DND-41 (cell line): ENCODE results near the gene SSTR4.

ENCODE experiments used
- ATAC-seq: fragments of 200-7000 bp; cut with Tn5 transposase; 3 replicates; pipeline ENCODE4 v1.9.1; 2021; ENCODE audit warnings: low read depth; ENCODE audit not compliant: insufficient read depth
- DNase-seq: peaks from one replicate; pipeline ENCODE4 v3.0.0-alpha.2; 2020
- H2AFZ ChIP-seq: 2 replicates; pipeline ENCODE4 v1.6.0; 2012; ENCODE audit warnings: low read depth, low read length
- H3K27ac ChIP-seq: 2 replicates; pipeline ENCODE4 v1.5.1; 2012; ENCODE audit warnings: low read length, inconsistent platforms
- H3K27me3 ChIP-seq: fragments of 200-600 bp; sonication (generic); 2 replicates; pipeline ENCODE4 v1.6.0; 2012; ENCODE audit warnings: low read length, mild to moderate bottlenecking, inconsistent platforms; ENCODE audit not compliant: insufficient read depth, poor library complexity
- H3K36me3 ChIP-seq: 2 replicates; pipeline ENCODE4 v1.5.1; 2012; ENCODE audit warnings: low read length, inconsistent platforms; ENCODE audit not compliant: insufficient read depth
- H3K4me1 ChIP-seq: 2 replicates; pipeline ENCODE4 v1.5.1; 2012; ENCODE audit warnings: mild to moderate bottlenecking, low read length; ENCODE audit not compliant: insufficient read depth
- H3K4me2 ChIP-seq: 2 replicates; pipeline ENCODE4 v1.6.0; 2012; ENCODE audit warnings: mild to moderate bottlenecking, moderate library complexity, low read length, inconsistent platforms; ENCODE audit not compliant: insufficient read depth
- H3K4me3 ChIP-seq, 2 experiments: fragments of 200-600 bp in 1 of 2; shearing (Covaris generic) in 1 of 2; 2 replicates each; pipeline ENCODE4 v1.5.1; 2012 to 2016; ENCODE audit warnings: inconsistent platforms in 2 of 2, low read length in 2 of 2, mild to moderate bottlenecking in 2 of 2, low read depth in 1 of 2, moderate library complexity in 1 of 2
- H3K79me2 ChIP-seq: 2 replicates; pipeline ENCODE4 v1.6.0; 2012; ENCODE audit warnings: low read length, inconsistent platforms; ENCODE audit not compliant: insufficient read depth
- H3K9ac ChIP-seq: 2 replicates; pipeline ENCODE4 v1.6.0; 2012; ENCODE audit warnings: low read depth, mild to moderate bottlenecking, inconsistent platforms, low read length, moderate library complexity
- H3K9me3 ChIP-seq: 2 replicates; pipeline ENCODE4 v1.5.1; 2012; ENCODE audit warnings: low read length, moderate library complexity, mild to moderate bottlenecking, inconsistent platforms; ENCODE audit not compliant: insufficient read depth, severe bottlenecking
- H4K20me1 ChIP-seq: 2 replicates; pipeline ENCODE4 v1.6.0; 2012; ENCODE audit warnings: low read length; ENCODE audit not compliant: insufficient read depth
- CTCF ChIP-seq: IDR thresholded peaks from 2 replicates; pipeline ENCODE4 v1.5.1; 2012; ENCODE audit warnings: borderline replicate concordance, low read length, moderate library complexity, mild to moderate bottlenecking; ENCODE audit not compliant: poor library complexity, severe bottlenecking; ENCODE audit errors: extremely low read depth
- EZH2 ChIP-seq: IDR thresholded peaks from 3 replicates; pipeline ENCODE4 v1.6.1; 2012; ENCODE audit warnings: borderline replicate concordance, low read depth, mild to moderate bottlenecking, moderate library complexity, low read length, inconsistent platforms; ENCODE audit not compliant: severe bottlenecking

The SSTR4 gene

GRCh38 chr20:23079926-23080325 is 44.8 kb downstream of the SSTR4 start:
- Histone ChIP-seq H3K27me3 (no peaks in the 10 kb centered on the region), H3K9ac (no peak overlapping the region), H3K36me3 (no peaks in the 10 kb centered on the region), H3K27ac (no peak overlapping the region), H3K4me2 (no peak overlapping the region), H3K79me2 (no peaks in the 10 kb centered on the region), H4K20me1 (no peaks in the 10 kb centered on the region), H3K4me1 (peaks cover 10% of the 10 kb centered on the region), H2AFZ (no peak overlapping the region), H3K4me3 (no peak overlapping the region), H3K9me3 (no peaks in the 10 kb centered on the region)
- ATAC-seq (no peak), DNase-seq (no peak)
- TF ChIP-seq CTCF (no peak), EZH2 (no peak)

GRCh38 chr20:23080521-23080920 is 45.4 kb downstream of the SSTR4 start:
- H3K4me3 ChIP-seq = no peak overlapping the region
- peaks cover 10% of the 10 kb centered on the region for H3K4me1 ChIP-seq
- no peaks in the 10 kb centered on the region for H3K9me3 ChIP-seq
- TF ChIP-seq CTCF (no peak), EZH2 (no peak)
- H3K27me3 ChIP-seq = no peaks in the 10 kb centered on the region
- H4K20me1 ChIP-seq = no peaks in the 10 kb centered on the region
- no peak overlapping the region for H3K9ac ChIP-seq
- no peaks in the 10 kb centered on the region for H3K36me3 ChIP-seq
- H2AFZ ChIP-seq = no peak overlapping the region
- no peak overlapping the region for H3K27ac ChIP-seq
- H3K79me2 ChIP-seq = no peaks in the 10 kb centered on the region
- no peak overlapping the region for H3K4me2 ChIP-seq
- DNase-seq (no peak), ATAC-seq (no peak)

- no peak for ATAC-seq
- no peaks in the 10 kb centered on the region for H3K9me3 ChIP-seq
Observed at GRCh38 chr20:23081263-23081819, 46.2 kb downstream of the SSTR4 start.

More at GRCh38 chr20:23081263-23081819, 46.2 kb downstream of the SSTR4 start:
- H3K9ac ChIP-seq = no peak overlapping the region
- peaks cover 10% of the 10 kb centered on the region for H3K4me1 ChIP-seq
- TF ChIP-seq EZH2 (no peak), CTCF (no peak)
- H3K4me3 ChIP-seq = no peak overlapping the region
- H2AFZ ChIP-seq = 0 out of 2 replicates have a peak overlapping the region, but pooled peaks have one; percentile 4
- no peak overlapping the region for H3K4me2 ChIP-seq
- H3K36me3 ChIP-seq = no peaks in the 10 kb centered on the region
- H3K27me3 ChIP-seq = no peaks in the 10 kb centered on the region
- H3K79me2 ChIP-seq = no peaks in the 10 kb centered on the region
- H3K27ac ChIP-seq = no peak overlapping the region
- DNase-seq = no peak
- H4K20me1 ChIP-seq = no peaks in the 10 kb centered on the region
